PFSK-1 (cell line): ENCODE measurements around the gene MYO5B.

Experiments
- POLR2AphosphoS5 ChIP-seq: IDR thresholded peaks from 2 replicates; pipeline ENCODE4 v1.6.1; 2012; ENCODE audit warnings: low read depth, mild to moderate bottlenecking, control low read depth, low read length, moderate library complexity
- TAF1 ChIP-seq: IDR thresholded peaks from 2 replicates; pipeline ENCODE4 v1.6.1; 2012; ENCODE audit warnings: low read length, control low read depth, borderline replicate concordance; ENCODE audit not compliant: insufficient read depth
- TF ChIP-seq, protein P1 (sequence below), 2 experiments: IDR thresholded peaks; 2 replicates each; pipeline versions ENCODE4 v1.6.1 to v1.8.0; 2011 to 2012; ENCODE audit warnings: low read depth in 2 of 2, low read length in 2 of 2, control low read depth in 1 of 2, inconsistent platforms in 1 of 2, mild to moderate bottlenecking in 1 of 2, moderate library complexity in 1 of 2; ENCODE audit not compliant: insufficient read depth in 1 of 2

DNA sequence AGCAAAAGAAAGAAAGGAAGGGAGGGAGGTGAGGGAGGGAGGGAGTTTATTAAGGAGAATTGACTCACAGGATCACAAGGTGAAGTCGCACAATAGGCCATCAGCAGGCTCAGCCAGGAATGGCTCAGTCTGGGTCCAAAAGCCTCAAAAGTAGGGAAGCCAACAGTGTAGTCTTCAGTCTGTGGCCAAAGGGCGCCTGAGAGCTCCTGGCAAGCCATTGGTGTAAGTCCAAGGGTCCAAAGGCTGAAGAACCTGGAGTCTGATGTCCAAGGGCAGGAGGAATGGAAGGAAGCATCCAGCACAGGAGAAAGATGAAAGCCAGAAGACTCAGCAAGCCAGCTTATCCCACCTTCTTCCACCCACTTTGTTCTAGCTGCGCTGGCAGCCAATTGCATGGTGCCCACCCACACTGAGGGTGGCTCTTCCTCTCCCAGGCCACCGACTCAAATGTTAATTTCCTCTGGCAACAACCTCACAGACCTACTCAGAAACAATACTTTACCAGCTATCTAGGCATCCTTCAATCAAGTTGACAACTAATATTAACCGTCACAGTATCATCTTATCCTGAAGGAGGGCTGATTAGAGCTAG is 375.8 kb downstream of the MYO5B start:
- no peak for TF ChIP-seq POLR2AphosphoS5
- no peak for TF ChIP-seq TAF1
- TF ChIP-seq, protein P1, sequence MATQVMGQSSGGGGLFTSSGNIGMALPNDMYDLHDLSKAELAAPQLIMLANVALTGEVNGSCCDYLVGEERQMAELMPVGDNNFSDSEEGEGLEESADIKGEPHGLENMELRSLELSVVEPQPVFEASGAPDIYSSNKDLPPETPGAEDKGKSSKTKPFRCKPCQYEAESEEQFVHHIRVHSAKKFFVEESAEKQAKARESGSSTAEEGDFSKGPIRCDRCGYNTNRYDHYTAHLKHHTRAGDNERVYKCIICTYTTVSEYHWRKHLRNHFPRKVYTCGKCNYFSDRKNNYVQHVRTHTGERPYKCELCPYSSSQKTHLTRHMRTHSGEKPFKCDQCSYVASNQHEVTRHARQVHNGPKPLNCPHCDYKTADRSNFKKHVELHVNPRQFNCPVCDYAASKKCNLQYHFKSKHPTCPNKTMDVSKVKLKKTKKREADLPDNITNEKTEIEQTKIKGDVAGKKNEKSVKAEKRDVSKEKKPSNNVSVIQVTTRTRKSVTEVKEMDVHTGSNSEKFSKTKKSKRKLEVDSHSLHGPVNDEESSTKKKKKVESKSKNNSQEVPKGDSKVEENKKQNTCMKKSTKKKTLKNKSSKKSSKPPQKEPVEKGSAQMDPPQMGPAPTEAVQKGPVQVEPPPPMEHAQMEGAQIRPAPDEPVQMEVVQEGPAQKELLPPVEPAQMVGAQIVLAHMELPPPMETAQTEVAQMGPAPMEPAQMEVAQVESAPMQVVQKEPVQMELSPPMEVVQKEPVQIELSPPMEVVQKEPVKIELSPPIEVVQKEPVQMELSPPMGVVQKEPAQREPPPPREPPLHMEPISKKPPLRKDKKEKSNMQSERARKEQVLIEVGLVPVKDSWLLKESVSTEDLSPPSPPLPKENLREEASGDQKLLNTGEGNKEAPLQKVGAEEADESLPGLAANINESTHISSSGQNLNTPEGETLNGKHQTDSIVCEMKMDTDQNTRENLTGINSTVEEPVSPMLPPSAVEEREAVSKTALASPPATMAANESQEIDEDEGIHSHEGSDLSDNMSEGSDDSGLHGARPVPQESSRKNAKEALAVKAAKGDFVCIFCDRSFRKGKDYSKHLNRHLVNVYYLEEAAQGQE (IDR thresholded peaks at IDR 0.05; ENCODE audit: insufficient read depth in 1 of 2, low read depth in 2 of 2, low read length in 2 of 2) = no peak
